Measurements from ENCODE around the gene ABCA8. TPM values are rescaled to one million over a fixed set of nuclear protein-coding genes. Genes with fewer than 3 reads are reported as not detected.

The ABCA8 gene
- total RNA-seq = 11.0 and 23.7 TPM in 2 replicates

GRCh38 chr17:68955181-68955841 lies at the start of gene ABCA8:
Gene ABCA8 (minus strand): TSS chr17:68955392. CDS start chr17:68942034, 13,358 bp downstream.

Other genes with a start within 250 kb of the ABCA8 start
- 1.4 and 1.7 TPM in 2 replicates for gene ABCA9, start 105.5 kb upstream of the ABCA8 start, total RNA-seq
- 9.4 and 11.9 TPM in 2 replicates for gene ABCA6, start 186.5 kb upstream of the ABCA8 start, total RNA-seq

Measured in articular chondrocyte of knee joint (primary cell).